OCI-LY3 (cell line): ENCODE measurements around the gene PCLO.

Experiments
- CTCF ChIP-seq: fragments of 200-600, 300-600 bp; sonication (generic); IDR thresholded peaks from 2 replicates; pipeline ENCODE4 v1.5.1; 2014; ENCODE audit warnings: antibody characterized with exemption, low read length, low read depth
- EZH2phosphoT487 ChIP-seq: fragments of 200-600 bp; shearing (Covaris generic); IDR thresholded peaks from 2 replicates; pipeline ENCODE4 v1.6.1; 2018; ENCODE audit warnings: antibody characterized with exemption, mixed run types, low read depth

- TF ChIP-seq CTCF (no peak), EZH2phosphoT487 (no peak)
These were observed 66.6 kb downstream of the PCLO start for GRCh38 chr7:83096065-83096580.
